HepG2 (cell line): ENCODE data around the gene POLR2H. TPM values are rescaled to one million over a fixed set of nuclear protein-coding genes. Genes with fewer than 3 reads are reported as not detected.

Source experiments
- BRCA1 ChIP-seq: sonication (generic); formaldehyde crosslinking; IDR thresholded peaks from 2 replicates; pipeline ENCODE4 v1.4.0; 2020; ENCODE audit warnings: missing genetic modification reagents
- ETV5 ChIP-seq: IDR thresholded peaks from 2 replicates; pipeline ENCODE4 v1.6.1; 2018; ENCODE audit warnings: missing biosample characterization, missing genetic modification reagents, inconsistent platforms, borderline replicate concordance
- FOXK1 ChIP-seq: sonication (generic); formaldehyde crosslinking; IDR thresholded peaks from 2 replicates; pipeline ENCODE4 v1.4.0; 2020; ENCODE audit warnings: low read depth, missing genetic modification reagents, borderline replicate concordance
- MTF1 ChIP-seq: sonication (generic); formaldehyde crosslinking; IDR thresholded peaks from 2 replicates; pipeline ENCODE4 v1.5.0; 2020; ENCODE audit warnings: missing genetic modification reagents
- NR3C1 ChIP-seq: sonication (generic); formaldehyde crosslinking; IDR thresholded peaks from 2 replicates; pipeline ENCODE4 v1.4.0; 2020; ENCODE audit warnings: missing genetic modification reagents
- PITX1 ChIP-seq: sonication (generic); formaldehyde crosslinking; IDR thresholded peaks from 2 replicates; pipeline ENCODE4 v1.5.1; 2020; ENCODE audit warnings: mild to moderate bottlenecking, missing genetic modification reagents
- SMYD3 ChIP-seq: sonication (generic); formaldehyde crosslinking; IDR thresholded peaks from 2 replicates; pipeline ENCODE4 v1.8.1; 2023; ENCODE audit warnings: mild to moderate bottlenecking, missing genetic modification reagents
- TRIM24 ChIP-seq: sonication (generic); formaldehyde crosslinking; IDR thresholded peaks from 2 replicates; pipeline ENCODE4 v1.8.0; 2022; ENCODE audit warnings: mild to moderate bottlenecking, missing genetic modification reagents
- ZBTB20 ChIP-seq: sonication (generic); formaldehyde crosslinking; IDR thresholded peaks from 2 replicates; pipeline ENCODE4 v1.8.1; 2023; ENCODE audit warnings: missing genetic modification reagents, low read depth, mild to moderate bottlenecking, borderline replicate concordance
- ZC3H13 ChIP-seq: sonication (generic); formaldehyde crosslinking; IDR thresholded peaks from 2 replicates; pipeline ENCODE4 v1.8.1; 2023; ENCODE audit warnings: mild to moderate bottlenecking, missing genetic modification reagents, moderate library complexity
- ZIK1 ChIP-seq: sonication (generic); formaldehyde crosslinking; IDR thresholded peaks from 2 replicates; pipeline ENCODE4 v1.5.0; 2020; ENCODE audit warnings: mild to moderate bottlenecking, low read depth, missing genetic modification reagents, borderline replicate concordance
- ZMYM2 ChIP-seq: sonication (generic); formaldehyde crosslinking; IDR thresholded peaks from 2 replicates; pipeline ENCODE4 v1.8.0; 2022; ENCODE audit warnings: mild to moderate bottlenecking, missing genetic modification reagents
- ZNF251 ChIP-seq: sonication (generic); formaldehyde crosslinking; IDR thresholded peaks from 2 replicates; pipeline ENCODE4 v1.9.0; 2021; ENCODE audit warnings: mild to moderate bottlenecking, missing genetic modification reagents
- ZNF564 ChIP-seq: sonication (generic); formaldehyde crosslinking; IDR thresholded peaks from 2 replicates; pipeline ENCODE4 v1.8.1; 2023; ENCODE audit warnings: mild to moderate bottlenecking, missing genetic modification reagents
- ZNF713 ChIP-seq: sonication (generic); formaldehyde crosslinking; IDR thresholded peaks from 2 replicates; pipeline ENCODE4 v1.4.0; 2020; ENCODE audit warnings: mild to moderate bottlenecking, missing genetic modification reagents
- ZNF782 ChIP-seq: sonication (generic); formaldehyde crosslinking; IDR thresholded peaks from 2 replicates; pipeline ENCODE4 v1.4.0; 2020; ENCODE audit warnings: missing genetic modification reagents, mild to moderate bottlenecking, borderline replicate concordance
- ZNF792 ChIP-seq: IDR thresholded peaks from 2 replicates; pipeline ENCODE4 v1.6.1; 2016
- polyA plus RNA-seq, 8 experiments: library from polyadenylated mRNA; depleted of rRNA in 3 of 8; stranded (reverse) in 7 of 8; unstranded in 1 of 8; fragments of >200 nt; fragmentation: Illumina TruSeq in 4 of 8; extraction: Trizol in 4 of 8; gene quantifications; 2 replicates each; pipeline versions ENCODE4 v1.2.1 to v1.2.3, GENCODE V29; 2011 to 2016; ENCODE audit warnings: low read depth in 4 of 8, missing spikeins in 1 of 8, mixed read lengths in 1 of 8; ENCODE audit not compliant: insufficient read depth in 1 of 8
- total RNA-seq, 5 experiments: library from RNA; depleted of rRNA; stranded (reverse); fragments of >200 nt; fragmentation: Illumina TruSeq; extraction: Trizol; gene quantifications; 2 replicates each; pipeline ENCODE4 v1.2.3, GENCODE V29; 2016; ENCODE audit warnings: low read depth in 1 of 5
- TF ChIP-seq, protein P1 (sequence below): sonication (generic); formaldehyde crosslinking; IDR thresholded peaks from 2 replicates; pipeline ENCODE4 v1.4.0; 2020; ENCODE audit warnings: missing genetic modification reagents, borderline replicate concordance
- TF ChIP-seq, protein P2 (sequence below): sonication (generic); formaldehyde crosslinking; IDR thresholded peaks from 2 replicates; pipeline ENCODE4 v1.5.0; 2020; ENCODE audit warnings: mild to moderate bottlenecking, missing genetic modification reagents

POLR2H gene
- total and polyA plus RNA-seq, 2 of the 13 experiments (the other 11 are each of a cell fraction or from before 2014, with no cell fraction given): 118 to 194 TPM

DNA sequence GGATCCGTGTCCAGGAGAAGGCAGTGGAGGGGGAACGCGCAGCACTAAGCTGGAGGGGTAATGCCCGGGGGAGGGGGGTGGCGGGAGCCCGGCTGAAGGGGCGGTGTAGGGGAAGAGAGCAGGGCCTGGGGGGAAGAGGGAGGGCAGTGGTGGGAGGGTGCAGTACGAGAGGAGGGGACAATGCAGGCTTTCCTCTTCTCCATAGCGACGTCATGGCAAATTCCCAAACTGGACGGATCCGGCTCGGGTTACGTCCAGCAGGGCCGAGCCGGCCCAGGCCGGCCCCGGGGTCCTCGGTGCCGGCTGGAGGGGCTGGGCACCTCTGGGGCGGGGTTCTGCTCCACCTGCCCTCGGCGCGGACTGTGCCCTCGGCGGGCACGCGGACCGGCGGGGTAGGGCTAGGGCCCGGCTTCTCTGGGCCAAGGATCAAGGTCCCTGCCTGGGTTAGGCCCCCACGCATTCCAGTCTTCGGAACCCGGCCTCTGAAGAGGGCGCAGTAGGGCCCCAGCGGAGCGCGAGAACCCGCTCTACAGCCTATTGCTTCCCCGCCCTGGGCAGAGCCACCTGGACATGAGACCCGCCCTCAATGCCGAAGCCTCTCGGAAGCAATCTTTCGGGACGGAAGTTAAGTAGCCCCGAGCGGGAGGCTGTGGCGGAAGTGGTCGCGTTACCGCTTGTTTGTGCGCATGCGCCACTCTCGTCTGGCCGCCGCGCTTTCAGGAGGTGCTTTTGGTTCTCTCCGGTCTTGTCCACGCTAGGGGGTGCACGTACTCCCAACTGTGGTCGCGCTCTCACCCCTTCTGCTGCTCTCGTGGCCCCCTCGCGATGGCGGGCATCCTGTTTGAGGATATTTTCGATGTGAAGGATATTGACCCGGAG lies 1.4 kb downstream of the POLR2H start (continued):
- TF ChIP-seq, protein P1, sequence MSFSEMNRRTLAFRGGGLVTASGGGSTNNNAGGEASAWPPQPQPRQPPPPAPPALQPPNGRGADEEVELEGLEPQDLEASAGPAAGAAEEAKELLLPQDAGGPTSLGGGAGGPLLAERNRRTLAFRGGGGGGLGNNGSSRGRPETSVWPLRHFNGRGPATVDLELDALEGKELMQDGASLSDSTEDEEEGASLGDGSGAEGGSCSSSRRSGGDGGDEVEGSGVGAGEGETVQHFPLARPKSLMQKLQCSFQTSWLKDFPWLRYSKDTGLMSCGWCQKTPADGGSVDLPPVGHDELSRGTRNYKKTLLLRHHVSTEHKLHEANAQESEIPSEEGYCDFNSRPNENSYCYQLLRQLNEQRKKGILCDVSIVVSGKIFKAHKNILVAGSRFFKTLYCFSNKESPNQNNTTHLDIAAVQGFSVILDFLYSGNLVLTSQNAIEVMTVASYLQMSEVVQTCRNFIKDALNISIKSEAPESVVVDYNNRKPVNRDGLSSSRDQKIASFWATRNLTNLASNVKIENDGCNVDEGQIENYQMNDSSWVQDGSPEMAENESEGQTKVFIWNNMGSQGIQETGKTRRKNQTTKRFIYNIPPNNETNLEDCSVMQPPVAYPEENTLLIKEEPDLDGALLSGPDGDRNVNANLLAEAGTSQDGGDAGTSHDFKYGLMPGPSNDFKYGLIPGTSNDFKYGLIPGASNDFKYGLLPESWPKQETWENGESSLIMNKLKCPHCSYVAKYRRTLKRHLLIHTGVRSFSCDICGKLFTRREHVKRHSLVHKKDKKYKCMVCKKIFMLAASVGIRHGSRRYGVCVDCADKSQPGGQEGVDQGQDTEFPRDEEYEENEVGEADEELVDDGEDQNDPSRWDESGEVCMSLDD (CRISPR knock-in tag): peak; percentile 28; the same call in 1 of the 2 replicates
- TF ChIP-seq BRCA1 (CRISPR knock-in tag): peak; percentile 61
- TF ChIP-seq SMYD3 (CRISPR knock-in tag): peak; percentile 81; the same call in 1 of the 2 replicates
- TF ChIP-seq ZNF713 (CRISPR knock-in tag): no peak
- peak; percentile 63; the same call in 1 of the 2 replicates for TF ChIP-seq PITX1
- peak; percentile 69 for TF ChIP-seq ZIK1 (CRISPR knock-in tag)
- no peak for TF ChIP-seq MTF1 (CRISPR knock-in tag)
- TF ChIP-seq TRIM24 (CRISPR knock-in tag): no peak
- TF ChIP-seq ETV5 (CRISPR knock-in tag): peak; percentile 80; the same call in 1 of the 2 replicates
- TF ChIP-seq NR3C1 (CRISPR knock-in tag): no peak
- TF ChIP-seq ZMYM2 (CRISPR knock-in tag): peak; percentile 30; the same call in 1 of the 2 replicates
- peak; percentile 87 for TF ChIP-seq ZC3H13 (CRISPR knock-in tag)
- TF ChIP-seq ZBTB20 (CRISPR knock-in tag): peak; percentile 30; the same call in 1 of the 2 replicates
- TF ChIP-seq ZNF251 (CRISPR knock-in tag): no peak
- TF ChIP-seq FOXK1 (CRISPR knock-in tag): peak; percentile 45; the same call in 1 of the 2 replicates
- TF ChIP-seq, protein P2, sequence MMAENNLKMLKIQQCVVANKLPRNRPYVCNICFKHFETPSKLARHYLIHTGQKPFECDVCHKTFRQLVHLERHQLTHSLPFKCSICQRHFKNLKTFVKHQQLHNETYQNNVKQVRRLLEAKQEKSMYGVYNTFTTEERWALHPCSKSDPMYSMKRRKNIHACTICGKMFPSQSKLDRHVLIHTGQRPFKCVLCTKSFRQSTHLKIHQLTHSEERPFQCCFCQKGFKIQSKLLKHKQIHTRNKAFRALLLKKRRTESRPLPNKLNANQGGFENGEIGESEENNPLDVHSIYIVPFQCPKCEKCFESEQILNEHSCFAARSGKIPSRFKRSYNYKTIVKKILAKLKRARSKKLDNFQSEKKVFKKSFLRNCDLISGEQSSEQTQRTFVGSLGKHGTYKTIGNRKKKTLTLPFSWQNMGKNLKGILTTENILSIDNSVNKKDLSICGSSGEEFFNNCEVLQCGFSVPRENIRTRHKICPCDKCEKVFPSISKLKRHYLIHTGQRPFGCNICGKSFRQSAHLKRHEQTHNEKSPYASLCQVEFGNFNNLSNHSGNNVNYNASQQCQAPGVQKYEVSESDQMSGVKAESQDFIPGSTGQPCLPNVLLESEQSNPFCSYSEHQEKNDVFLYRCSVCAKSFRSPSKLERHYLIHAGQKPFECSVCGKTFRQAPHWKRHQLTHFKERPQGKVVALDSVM (CRISPR knock-in tag): peak; percentile 68
- peak; percentile 74 for TF ChIP-seq ZNF564 (CRISPR knock-in tag)
- TF ChIP-seq ZNF792 (CRISPR knock-in tag): peak; percentile 77; the same call in 1 of the 2 replicates
- TF ChIP-seq ZNF782 (CRISPR knock-in tag): peak; percentile 85; the same call in 1 of the 2 replicates
